ENCODE measurements around the gene SMARCC2.
A peak's percentile ranks its signal among the peaks of the same experiment; 100 is the strongest.
"Not testable (repeated sequence)": the region's sequence is repeated elsewhere in the genome, so short reads cannot be mapped to it uniquely, and the experiment has no call there.

Gene SMARCC2

GRCh38 chr12:56206452-56207166 is 17.3 kb upstream of the SMARCC2 start:
- DNase-seq: peak; percentile 45 to 49

- DNase-seq: peak; percentile 18 to 27
Measured at GRCh38 chr12:56205445-56205844, 16.2 kb upstream of the SMARCC2 start.

DNA sequence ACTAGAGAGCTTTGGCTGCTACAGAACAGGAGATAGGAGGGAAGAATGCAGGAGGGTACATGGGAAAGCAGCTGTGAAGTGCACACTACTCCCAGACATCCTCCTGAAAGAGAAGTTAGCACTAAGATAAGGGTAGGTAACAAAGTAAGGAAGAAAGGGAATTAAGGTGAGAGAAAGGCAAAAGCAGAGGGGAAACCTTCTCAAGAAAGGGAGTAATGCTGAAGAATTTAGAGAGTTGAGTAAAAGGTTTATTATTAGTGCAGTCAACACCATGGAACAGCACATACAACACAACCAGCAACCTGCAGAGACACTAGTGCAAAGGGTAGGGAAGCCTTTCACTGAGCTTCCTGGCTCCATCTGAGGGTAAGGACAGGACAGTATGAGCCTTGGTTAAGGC is 15.0 kb upstream of the SMARCC2 start:
- DNase-seq: no peak

DNA sequence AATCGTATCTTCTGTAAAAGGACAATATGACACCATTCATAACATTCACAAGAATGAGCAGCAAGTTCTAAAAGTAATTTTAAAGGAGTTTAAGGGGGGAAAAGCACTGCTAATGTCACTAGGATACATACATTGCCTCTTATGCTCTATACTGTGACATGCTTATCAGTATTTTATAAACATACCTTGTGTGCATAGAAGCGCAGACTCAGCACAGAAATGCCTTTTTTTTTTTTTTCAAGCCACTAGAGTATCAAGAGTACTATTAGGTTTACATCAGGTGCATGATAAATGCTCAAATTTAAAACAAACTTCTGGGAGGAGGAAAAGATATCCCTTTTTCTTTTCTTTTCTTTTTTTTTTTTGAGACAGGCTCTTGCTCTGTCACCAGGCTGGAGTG is 13.6 kb upstream of the SMARCC2 start:
- no peak for DNase-seq

- DNase-seq: no peak
Measured at GRCh38 chr12:56202366-56202765, 13.1 kb upstream of the SMARCC2 start.

- DNase-seq: no peak
Measured at GRCh38 chr12:56198836-56199235, 9.6 kb upstream of the SMARCC2 start.

DNA sequence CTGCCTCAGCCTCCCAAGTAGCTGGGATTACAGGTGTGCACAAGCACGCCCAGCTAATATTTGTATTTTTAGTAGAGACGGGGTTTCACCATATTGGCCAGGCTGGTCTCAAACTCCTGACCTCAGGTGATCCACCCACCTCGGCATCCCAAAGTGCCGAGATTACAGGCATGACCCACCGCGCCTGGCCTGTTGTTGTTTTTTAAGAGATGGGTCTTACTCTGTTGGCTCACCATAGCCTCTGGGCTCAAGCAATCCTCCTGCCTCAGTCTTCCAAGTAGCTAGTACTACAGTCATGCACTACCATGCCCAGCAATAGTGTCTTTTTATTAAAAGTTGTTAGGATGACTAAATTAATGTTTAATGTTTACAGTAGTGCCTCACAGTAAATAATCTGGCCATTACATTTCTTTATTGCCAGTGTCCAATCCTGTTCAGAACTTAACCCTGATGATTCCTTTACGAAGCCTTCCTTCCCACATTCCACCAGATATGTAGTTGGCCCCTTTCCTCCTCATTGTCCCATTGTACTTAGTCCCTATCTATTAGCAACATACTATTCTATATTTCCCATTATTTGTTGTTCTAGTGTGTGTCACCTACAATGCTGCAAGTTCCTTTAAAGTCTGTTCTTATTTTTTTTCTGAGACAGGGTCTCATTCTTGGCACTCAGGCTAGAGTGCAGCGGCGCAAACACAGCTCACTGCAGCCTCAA is 8.8 kb upstream of the SMARCC2 start:
- no peak for DNase-seq

- not testable (repeated sequence) for DNase-seq
Measured at GRCh38 chr12:56196818-56197550, 7.7 kb upstream of the SMARCC2 start.

DNA sequence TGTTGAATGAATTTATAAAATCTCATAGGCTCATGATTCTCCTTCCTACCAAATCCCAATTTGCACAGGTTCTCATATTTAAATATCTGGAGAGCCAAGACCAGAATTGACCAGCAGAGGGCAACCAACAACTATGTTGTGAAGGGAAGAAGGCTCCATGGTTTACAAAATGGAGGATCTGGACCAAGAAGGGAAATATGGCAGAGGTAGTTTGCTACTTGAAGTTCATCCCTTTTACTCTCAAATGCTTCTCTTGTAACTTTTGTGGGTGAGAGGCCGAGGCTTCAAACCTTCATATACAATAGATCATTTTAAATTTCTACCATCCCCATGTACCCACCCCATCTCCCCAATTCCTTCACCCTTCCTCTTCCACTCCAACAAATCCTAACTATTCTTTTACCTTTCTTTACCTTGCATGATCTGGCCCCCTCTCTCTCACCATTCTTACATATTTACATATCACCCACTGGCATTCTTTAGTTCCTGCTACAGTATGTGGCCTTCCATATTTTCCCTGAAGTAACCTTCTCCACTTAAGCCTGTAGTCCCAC is 3.8 kb upstream of the SMARCC2 start:
- DNase-seq: peak; percentile 86 to 89

DNA sequence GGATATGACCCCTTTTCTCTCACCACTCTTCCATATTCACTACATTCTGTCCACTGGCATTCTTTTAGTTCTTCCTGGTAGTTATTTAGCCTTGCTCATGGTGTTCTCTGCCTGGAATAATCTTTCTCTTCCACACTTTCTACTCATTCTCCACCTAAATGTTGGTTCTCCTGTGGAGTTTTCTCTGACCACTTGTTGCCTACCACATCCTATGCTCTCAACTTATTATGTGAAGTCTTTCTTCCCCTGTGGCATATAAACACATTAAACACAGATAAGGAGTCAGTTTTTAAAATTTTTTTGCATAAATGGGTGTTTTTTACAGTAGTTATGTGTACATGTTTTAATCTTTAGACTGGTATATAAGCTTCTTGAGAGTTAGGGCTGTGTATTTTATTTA is 3.3 kb upstream of the SMARCC2 start:
- no peak for DNase-seq

GRCh38 chr12:56190695-56191155 is 1.4 kb upstream of the SMARCC2 start:
- no peak for DNase-seq

- peak; percentile 41 to 52 for DNase-seq
Measured at GRCh38 chr12:56189918-56190694, 823 bp upstream of the SMARCC2 start.

GRCh38 chr12:56188778-56189098 is 545 bp downstream of the SMARCC2 start:
- DNase-seq: no peak

- DNase-seq: no peak
Measured at GRCh38 chr12:56188131-56188777, 1.0 kb downstream of the SMARCC2 start.

- DNase-seq: peak in 1 of 2 experiments; percentile 9
Measured at GRCh38 chr12:56186957-56187356, 2.3 kb downstream of the SMARCC2 start.

GRCh38 chr12:56178347-56178746 is 10.9 kb downstream of the SMARCC2 start:
- no peak for DNase-seq

GRCh38 chr12:56172839-56173238 is 16.4 kb downstream of the SMARCC2 start:
- DNase-seq: no peak

GRCh38 chr12:56169229-56169759 is 20.0 kb downstream of the SMARCC2 start:
- DNase-seq: no peak

- DNase-seq: no peak
Measured at GRCh38 chr12:56165369-56165768, 23.9 kb downstream of the SMARCC2 start.

GRCh38 chr12:56164345-56164729 is 24.9 kb downstream of the SMARCC2 start:
- DNase-seq: no peak

DNA sequence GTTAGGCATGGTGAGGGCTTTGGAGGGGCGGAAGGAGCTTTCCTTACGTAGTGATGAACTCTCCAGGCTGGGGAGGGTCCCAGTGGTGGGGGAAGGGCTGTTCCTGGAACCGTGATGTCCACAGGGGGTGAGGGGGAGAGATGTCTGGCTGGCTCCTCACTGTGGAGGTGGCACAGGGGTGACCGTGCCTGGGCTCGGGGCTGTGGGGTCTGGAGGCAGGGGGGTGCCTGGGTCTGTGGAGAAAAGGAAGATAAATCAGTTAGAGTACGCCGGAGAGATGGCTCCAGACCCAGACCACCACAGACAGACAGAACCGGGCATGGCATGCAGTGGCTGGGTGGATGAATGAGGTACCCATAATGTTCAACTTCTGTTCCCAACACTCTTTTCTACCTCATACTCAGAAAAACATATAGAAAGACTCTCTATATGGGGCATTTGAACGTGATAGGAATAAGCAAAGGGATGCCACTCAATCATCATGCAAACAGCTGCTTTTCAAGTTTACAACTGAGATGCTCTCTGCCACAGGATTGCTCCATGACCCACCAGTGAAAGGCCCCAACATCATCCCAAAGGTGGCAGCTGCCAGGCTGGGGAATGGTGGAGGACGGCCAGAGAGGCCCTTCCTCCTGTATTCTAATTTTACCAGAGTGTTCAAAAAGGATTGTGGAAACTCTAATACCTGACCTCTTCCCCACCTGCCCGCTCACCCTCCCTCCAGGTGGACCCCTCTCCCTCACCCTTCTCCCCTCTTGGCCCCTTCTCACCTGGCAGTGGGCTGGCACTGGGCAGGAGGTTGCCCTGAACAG is 25.5 kb downstream of the SMARCC2 start:
- DNase-seq: no peak

Data from AML-193 (cell line).